Measurements from ENCODE around the gene POLE2.
"Not testable (repeated sequence)": the region's sequence is repeated elsewhere in the genome, so short reads cannot be mapped to it uniquely, and the experiment has no call there.

Gene POLE2

DNA sequence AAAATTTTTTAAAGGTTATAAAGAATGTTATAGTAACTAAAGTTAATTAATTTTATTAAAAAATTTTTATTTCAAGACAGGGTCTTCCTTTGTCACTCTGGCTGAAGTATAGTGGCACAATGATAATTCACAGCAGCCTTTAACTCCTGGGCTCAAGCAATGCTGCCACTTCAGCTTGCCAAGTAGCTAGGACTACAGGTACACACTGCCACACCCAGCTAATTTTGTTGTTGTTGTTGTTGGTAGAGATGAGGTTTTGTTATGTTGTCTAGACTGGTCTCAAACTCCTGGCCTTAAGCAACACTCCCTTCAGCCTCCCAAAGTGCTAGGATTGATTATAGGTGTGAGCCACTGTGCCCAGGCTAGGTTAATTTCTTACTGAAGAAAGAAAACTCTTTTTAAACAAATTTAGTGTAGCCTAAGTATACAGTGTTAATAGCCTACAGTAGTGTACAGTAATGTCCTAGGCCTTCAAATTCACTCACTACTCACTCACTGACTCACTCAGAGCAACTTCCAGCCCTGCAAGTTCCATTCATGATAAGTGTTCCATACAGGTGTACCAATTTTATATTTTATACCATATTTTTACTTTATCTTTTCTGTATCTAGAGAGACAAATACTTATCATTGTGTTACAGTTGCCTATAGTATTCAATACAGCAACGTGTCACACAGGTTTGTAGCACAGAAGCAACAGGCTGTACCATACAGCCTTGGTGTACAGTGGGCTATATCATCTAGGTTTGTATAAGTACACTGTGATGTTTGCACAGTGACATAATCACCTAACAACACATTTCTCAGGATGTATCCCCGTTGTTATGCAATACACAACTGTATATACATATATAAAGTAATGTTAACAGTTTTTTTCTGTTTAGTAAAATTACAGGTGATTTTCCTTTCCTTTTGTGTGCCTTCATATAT lies 28.2 kb downstream of the POLE2 start:
- DNase-seq (ENCODE audit: low read depth): no peak

DNA sequence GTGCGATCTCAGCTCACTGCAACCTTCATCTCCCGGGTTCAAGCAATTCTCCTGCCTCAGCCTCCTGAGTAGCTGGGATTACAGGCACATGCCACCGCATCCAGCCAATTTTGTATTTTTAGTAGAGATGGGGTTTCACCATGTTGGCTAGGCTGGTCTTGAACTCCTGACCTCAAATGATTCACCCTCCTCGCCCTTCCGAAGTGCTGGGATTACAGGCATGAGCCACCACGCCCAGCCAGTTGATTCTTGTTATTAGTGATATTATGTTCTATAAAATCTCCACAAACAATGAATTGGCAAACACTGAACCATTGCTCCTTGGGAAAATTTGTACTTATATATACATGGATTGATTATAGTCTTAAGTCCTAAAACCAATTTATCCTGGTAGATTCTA lies 30.5 kb downstream of the POLE2 start:
- DNase-seq (ENCODE audit: low read depth): not testable (repeated sequence)

DNA sequence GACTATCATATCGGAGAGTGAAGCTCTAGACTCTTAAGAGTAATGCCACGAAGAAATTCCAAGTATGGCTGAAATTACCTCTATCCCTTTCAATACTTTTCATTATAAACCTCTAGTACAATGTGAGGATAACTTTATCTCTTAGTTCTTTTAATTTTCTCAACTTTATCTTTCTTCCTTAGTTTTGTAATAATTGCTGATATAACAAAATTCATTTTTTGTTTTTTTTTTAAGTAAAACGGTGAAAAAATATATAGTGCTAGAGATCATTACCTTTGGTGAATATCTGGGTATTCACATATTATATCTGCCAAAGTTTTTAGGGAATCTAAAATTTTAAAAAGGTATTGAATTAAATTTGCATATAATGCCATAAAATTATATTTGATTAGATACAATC lies 33.5 kb downstream of the POLE2 start:
- DNase-seq (ENCODE audit: low read depth): no peak

DNA sequence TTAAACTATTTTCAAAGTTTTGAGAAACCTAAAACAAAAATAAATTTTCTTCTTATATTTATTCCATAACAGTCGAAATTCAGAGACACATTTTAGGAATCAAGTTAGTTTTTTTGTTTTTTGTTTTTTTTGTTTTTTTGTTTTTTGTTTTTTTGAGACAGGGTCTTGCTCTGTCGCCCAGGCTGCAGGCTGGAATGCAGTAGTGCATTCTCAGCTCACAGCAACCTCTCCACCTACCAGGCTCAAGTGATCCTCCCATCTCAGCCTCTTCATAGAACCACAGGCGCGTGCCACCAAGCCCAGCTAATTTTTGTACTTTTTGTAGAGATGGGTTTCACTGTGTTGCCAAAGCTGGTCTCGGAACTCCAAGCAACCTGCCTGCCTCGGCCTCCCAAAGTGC lies 34.5 kb downstream of the POLE2 start:
- DNase-seq (ENCODE audit: low read depth): no peak

DNA sequence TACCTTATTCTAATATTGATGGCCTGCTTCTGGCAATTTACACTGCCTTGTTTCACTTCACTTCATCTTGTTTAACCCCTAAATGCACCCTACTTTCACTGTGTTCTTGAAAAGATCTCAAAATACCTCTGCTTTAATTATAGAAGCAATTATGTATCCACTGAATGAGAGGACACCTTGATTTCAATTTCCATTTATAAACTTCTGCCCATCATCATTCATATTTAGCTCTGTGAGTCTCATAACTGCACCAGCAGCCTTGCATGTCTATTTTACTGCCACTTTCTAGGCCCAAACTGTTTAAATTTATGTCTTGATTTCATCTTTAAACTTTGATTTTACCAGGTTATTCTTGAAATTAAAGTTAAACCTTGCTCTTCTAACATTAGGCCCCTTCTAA lies 45.9 kb downstream of the POLE2 start:
- DNase-seq (ENCODE audit: low read depth): no peak

DNA sequence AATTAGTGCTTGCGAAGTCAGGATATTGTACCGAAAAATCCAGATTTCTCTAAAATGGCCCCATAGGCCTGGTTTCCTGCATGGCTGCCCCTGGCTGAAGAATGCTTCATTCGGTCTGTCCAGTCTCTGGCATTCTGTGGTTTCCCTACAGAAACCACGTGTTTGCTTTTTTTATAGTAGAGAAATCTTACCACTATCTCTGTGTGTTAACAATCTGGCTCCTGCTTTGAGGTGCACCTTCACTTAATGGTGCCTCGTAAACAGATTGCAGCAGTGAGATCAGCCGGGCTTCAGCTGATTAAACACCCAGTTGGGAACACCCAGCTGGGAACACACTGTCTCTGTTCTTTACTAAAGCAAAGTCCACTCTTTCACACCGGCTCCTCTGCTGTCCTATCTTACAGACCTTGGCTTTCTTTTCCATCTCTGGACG lies 46.3 kb downstream of the POLE2 start:
- DNase-seq (ENCODE audit: low read depth): no peak

DNA sequence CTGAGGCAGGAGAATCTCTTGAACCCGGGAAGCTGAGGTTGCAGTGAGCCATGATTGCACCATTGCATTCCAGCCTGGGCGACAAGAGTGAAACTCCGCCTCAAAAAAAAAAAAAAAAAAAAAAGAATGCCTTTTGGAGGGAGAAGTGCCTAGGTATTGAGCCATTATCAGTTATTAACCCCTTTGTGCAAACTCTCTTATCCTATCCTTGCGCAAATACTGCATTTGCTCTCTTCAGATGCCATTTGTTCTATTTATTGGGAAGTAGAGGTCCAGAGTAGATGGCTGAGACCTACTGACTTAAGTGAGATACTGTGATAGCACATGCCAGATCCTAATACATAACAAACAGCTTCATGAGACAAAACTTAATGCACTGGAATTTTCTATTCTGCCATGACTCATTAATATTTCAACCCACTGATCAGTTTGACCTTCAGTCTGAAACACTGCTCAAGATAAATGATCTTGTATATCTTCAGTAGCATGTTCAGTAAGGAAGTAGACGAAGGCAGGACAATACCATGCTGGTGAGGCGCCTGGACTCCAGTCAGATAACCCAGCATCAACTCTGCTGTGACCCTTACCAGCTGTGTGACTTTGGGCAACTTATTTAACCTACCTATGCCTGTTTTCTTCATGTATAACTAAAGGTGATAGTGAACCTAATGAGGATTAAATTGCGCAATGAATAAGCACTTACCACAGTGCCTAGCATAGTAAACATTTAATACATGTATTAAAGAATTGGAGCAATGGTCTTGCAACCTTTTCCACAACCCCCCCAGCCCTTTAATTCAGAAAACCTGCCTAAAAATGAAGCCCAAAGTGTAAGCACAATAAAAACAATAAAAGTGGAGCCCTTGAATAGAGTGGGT lies 47.2 kb downstream of the POLE2 start:
- no peak for DNase-seq (ENCODE audit: low read depth)

DNA sequence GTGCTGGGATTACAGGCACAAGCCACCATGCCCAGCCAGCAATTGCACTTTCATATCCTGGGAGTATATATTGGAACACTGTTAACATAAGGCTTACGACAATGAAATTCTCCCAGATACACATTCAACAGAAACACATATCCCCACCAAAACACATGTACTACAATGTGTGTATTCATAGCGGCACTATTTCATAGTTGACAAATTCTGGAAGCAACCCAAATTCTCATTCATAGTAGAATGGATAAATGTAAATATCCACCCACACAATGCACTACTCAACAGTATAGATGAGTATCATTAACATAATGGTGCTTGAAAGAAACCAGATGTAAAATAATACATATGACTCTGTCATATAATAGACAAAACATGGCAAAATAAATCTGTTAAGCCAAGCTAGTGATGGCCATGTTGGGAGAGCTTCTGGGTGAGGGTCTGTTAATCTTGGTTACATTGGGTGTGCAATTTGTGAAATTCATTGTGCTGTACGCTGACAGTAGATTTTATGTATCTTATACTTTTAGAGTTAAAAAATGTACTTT lies 50.4 kb downstream of the POLE2 start:
- no peak for DNase-seq (ENCODE audit: low read depth)

DNA sequence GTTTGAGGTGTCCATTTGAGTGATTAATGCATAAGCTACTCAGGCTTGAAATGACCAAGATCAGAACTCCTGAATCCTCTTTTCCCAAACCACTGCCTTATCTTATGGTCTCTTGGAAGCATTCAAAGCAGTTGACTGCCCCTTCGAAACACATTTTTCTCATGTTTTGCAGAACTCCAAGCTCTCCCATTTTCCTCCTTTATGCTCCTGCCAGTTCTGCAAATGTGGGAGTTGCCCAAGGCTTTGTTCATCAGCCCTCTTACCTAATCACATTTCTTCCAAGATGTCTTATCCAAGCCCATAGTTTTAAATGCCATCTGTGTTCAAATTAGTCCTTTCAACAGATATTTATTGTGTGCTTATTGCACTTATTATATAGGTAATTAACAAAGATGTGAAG lies 51.1 kb downstream of the POLE2 start:
- DNase-seq (ENCODE audit: low read depth): no peak

DNA sequence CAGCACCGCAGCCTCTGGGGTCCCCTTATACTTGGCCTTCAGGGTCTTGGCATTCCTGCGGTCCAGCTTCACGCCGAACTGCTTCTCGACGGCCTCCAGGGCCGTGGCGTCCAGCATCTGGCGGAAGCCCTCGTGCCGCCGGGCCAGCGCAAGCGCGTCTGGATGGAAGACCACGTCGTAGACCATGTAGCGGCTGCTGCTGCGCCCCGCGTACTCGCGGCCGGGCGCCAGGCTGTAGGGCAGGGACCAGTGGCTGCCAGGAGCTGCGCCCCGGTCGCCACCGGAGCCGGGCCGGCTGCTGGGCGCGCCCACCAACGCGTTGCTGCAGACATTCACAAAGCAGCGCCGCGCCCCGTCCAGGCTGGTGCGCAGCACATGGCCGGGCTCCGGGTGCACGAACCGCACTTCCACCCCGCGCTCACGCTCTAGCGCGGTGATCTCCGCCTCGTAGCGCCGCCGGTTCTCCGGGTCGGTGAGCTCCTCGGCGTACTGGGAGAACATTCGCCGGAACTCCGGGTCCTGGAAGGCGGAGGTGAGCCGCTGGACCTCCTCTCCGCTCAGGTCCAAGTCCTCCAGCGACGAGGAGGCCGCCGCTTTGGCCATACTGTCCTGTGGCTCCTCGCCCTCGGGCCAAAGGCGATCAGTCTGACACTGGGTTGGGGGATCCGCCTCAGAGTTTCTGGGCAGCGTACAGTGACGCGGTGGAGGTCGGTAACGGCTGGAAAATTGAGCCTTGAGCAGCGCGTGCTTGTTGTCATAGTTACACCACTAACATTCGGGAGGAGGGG lies 53.3 kb downstream of the POLE2 start, which contains the start of gene DNAAF2:
TSS of gene DNAAF2 (minus strand) at position 698 of the 788 bp plus-strand sequence. CDS start at position 603, 95 bp downstream.
- DNase-seq (ENCODE audit: low read depth): no peak

DNA sequence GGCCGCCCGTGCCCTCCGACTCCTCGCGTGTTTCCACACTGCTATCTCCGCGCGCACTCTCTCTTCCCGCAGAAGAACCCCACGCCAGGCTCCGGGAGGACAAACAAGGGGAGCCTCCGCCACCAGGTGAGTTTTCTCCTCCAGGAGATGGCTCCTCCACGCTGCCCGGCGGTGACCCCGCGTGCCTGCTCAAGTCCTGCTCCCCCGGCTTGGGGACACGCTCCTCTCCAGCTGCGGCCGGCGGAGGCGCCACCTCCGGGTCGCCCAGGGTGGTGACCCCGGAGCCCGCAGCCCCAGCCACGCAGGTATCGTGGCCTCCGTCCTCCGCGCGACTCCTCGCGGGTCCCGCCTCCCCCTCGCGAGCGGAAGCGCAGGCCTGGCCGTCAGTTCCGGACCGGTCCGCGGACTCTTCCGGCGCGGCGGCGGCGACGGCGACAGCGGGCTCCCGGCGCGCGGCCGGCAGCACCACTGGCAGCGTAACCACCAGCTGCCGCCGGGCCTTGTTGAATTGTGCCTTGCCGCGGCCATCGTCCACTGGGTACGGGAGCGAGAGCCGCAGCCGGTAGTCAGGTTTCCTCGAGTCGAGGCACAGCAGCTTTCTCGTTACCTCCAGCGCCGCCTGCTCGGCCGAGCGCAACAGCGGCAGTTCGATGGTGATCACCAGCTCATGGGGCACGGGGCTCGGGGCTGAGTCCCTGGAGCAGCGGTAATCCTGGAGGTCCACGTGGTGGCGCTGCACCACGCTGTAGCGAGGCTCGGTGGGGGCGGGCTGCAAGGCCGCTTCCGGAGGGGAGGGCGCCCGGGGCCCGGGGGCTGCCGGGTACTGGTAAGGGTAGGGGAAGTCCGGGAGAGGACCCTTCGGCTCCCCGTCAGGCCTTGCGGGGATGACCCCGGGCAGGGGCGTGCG lies 54.1 kb downstream of the POLE2 start:
- peak; percentile 74 for DNase-seq (ENCODE audit: low read depth)

DNA sequence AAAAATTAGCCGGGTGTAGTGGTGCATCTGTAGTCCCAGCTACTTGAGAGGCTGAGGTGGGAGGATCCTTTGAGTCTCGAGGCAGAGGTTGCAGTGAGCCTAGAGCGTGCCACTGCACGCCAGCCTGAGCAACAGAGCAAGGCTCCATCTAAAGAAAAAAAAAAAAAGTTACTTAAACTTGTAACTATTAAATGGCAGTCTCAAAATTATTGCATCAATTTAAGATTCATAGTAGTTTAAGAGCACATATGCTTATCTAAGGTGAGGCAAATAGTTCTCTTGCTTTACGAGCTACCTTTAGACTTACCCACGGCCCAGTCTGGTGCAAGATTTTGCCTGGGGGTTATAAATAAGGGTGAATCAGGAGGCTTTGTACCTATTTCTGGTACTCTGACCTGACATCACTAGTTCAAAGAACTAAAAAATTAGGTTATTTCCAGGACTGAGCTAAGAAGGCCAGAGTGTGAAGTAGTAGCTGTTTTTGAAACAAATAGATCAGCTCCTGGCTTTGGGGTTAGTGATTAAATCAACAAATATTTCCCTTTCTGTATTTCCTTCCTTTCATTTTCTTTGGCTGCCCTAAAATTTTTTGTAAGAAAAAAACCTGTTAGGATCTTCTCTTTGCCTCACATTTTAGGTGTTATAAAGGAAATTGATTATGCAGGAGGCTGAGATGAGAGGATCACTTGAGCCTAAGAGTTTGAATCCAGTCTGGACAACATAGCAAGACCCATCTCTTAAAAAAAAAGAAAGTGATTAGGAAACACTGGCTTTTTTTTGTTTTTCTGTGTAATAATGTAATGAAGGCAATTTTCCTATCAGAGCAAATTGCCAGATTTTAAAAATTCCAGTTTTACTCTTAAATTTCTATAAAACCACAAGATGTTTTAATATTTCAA lies 63.8 kb downstream of the POLE2 start:
- DNase-seq (ENCODE audit: low read depth): no peak

DNA sequence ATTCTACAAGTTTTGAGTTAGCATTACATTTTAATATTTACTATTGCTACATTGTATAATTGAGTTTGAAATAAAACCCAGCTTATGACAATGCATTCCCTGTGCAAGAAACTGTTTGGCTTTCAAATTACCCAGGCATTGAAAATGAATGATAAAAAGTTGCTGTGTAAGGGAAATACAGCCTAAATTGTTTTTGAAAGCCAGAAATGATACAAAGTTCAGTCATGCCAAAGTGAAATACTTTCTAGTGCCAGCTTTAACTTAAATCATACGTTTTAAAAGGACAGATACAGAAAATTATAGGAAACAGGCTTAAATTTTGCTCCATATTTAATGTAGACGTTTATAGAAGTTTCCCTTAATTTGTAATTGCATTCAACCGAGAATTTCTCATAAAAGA lies 64.6 kb downstream of the POLE2 start:
- DNase-seq (ENCODE audit: low read depth): no peak

DNA sequence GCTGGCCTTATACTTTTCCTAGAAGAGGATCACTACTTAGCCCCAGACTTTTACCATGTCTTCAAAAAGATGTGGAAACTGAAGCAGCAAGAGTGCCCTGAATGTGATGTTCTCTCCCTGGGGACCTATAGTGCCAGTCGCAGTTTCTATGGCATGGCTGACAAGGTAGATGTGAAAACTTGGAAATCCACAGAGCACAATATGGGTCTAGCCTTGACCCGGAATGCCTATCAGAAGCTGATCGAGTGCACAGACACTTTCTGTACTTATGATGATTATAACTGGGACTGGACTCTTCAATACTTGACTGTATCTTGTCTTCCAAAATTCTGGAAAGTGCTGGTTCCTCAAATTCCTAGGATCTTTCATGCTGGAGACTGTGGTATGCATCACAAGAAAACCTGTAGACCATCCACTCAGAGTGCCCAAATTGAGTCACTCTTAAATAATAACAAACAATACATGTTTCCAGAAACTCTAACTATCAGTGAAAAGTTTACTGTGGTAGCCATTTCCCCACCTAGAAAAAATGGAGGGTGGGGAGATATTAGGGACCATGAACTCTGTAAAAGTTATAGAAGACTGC lies 65.9 kb downstream of the POLE2 start:
- no peak for DNase-seq (ENCODE audit: low read depth)

DNA sequence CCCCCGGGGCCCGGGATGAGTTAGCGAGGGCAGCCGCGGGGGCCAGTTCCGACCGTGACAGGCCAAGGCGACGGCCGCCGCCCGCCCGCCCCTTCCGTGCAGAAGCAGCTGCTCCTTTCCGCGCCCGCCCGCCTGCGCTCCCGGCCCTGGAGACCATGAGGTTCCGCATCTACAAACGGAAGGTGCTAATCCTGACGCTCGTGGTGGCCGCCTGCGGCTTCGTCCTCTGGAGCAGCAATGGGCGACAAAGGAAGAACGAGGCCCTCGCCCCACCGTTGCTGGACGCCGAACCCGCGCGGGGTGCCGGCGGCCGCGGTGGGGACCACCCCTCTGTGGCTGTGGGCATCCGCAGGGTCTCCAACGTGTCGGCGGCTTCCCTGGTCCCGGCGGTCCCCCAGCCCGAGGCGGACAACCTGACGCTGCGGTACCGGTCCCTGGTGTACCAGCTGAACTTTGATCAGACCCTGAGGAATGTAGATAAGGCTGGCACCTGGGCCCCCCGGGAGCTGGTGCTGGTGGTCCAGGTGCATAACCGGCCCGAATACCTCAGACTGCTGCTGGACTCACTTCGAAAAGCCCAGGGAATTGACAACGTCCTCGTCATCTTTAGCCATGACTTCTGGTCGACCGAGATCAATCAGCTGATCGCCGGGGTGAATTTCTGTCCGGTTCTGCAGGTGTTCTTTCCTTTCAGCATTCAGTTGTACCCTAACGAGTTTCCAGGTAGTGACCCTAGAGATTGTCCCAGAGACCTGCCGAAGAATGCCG lies 66.7 kb downstream of the POLE2 start:
- no peak for DNase-seq (ENCODE audit: low read depth)

DNA sequence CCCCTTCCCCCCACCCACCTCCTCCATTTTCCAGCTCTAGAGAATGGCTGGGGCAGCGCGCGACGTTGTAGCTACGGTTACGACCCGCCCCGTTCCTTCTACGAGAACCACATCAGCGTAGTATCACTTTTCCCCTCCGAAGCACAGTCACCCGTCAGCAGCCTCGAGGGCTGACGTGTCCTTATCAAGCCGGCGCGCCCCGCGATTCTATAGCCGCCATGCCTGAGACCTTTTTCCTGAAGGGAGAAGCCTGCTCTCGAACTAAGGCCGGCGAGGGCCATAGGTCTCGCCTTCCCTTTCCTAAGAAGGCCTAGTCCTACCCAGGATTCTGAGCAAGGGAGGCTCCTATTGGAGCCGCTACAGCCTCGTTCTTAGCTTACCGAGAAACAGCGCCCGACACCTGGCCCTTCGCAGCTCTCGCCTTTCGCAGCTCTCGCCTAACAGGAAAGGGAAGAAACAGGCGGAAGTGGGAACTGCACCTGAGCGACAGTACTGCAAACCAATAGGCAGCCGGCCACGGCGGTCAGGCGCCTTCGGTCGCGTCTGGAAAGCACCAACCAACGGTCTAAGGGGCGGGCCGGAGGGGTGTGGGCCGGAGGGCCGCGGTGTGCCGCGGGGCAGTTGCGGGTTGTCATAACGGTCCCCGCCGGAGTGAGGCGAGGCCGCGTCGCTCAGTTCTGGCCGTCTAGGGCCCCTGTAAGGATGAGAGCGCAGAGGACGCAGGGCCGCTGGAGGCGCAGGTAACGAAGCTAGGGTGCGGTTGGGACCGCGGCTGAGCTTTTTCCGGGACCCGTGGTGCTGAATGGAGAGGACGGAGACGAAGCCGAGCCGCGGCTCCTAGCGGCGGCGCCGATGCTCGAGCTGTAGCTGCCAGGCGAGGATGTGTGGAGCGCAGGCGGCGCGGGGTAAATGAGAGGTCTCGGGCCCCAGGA lies 67.6 kb downstream of the POLE2 start, which contains the start of the genes MGAT2 and RPL36AL:
TSS of gene MGAT2 (plus strand) at position 618 of the 932 bp plus-strand sequence. CDS start 470 bp downstream, outside the sequence.
TSS of gene RPL36AL (minus strand) at position 445 of the 932 bp plus-strand sequence. CDS start 1,522 bp downstream, outside the sequence.
- peak; percentile 94 for DNase-seq (ENCODE audit: low read depth)

DNA sequence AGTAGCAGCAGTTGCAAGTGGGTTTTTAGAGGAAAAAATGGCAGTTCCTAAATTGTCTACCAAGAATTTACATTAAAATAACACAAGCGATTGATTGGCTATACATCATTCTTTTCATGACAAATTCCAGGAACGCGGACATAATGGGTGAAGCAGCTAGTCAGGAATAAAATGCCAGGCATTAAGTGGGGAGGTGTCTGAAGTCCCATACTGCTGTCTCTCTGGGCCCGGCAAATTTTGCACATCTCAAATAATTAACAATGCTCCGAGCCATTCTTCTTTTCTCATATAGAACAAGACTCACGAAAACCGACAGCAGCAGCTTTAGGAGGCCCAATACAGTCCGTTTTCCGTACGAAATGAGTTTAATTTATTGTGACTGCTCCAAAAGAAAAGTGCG lies 68.3 kb downstream of the POLE2 start:
- DNase-seq (ENCODE audit: low read depth): no peak
